Kidney (tissue), 14 donors: ENCODE data around the gene GARIN5B. TPM values are rescaled to one million over a fixed set of nuclear protein-coding genes. Genes with fewer than 3 reads are reported as not detected.
A peak's percentile ranks its signal among the peaks of the same experiment; 100 is the strongest.

Experiments used
- DNase-seq, 5 donors: peaks; one replicate each; pipeline ENCODE4 v3.0.0-alpha.2; 2013 to 2020
- FAIRE-seq: peaks from 2 replicates; lab custom pipeline; 2012; peaks lifted over from hg19 to GRCh38; lab: Jason Lieb, UNC
- H3K27ac ChIP-seq, 2 donors: one replicate each; pipeline ENCODE4 v1.7.0; 2013; ENCODE audit warnings: low read depth in 2 of 2, low read length in 2 of 2, inconsistent platforms in 1 of 2
- H3K27me3 ChIP-seq: one replicate; pipeline ENCODE4 v1.7.1; 2013; ENCODE audit warnings: low read length, inconsistent platforms; ENCODE audit not compliant: control insufficient read depth, insufficient read depth
- H3K36me3 ChIP-seq, 3 donors: one replicate each; pipeline versions ENCODE4 v1.7.0 to v1.7.1; 2013; ENCODE audit warnings: low read length in 3 of 3, control low read depth in 1 of 3, inconsistent platforms in 1 of 3; ENCODE audit not compliant: insufficient read depth in 3 of 3, control insufficient read depth in 2 of 3
- H3K4me1 ChIP-seq, 3 donors: one replicate each; pipeline versions ENCODE4 v1.7.0 to v1.7.1; 2013; ENCODE audit warnings: low read length in 3 of 3, inconsistent platforms in 1 of 3, low read depth in 1 of 3; ENCODE audit not compliant: control insufficient read depth in 2 of 3, insufficient read depth in 2 of 3
- H3K4me3 ChIP-seq, 3 donors: one replicate each; pipeline versions ENCODE4 v1.7.0 to v1.8.1; 2013; ENCODE audit warnings: low read length in 3 of 3, control low read depth in 1 of 3, inconsistent platforms in 1 of 3
- H3K9ac ChIP-seq, 3 donors: one replicate each; pipeline versions ENCODE4 v1.7.0 to v1.7.1; 2013; ENCODE audit warnings: low read length in 3 of 3, control low read depth in 1 of 3, inconsistent platforms in 1 of 3
- H3K9me3 ChIP-seq, 3 donors: one replicate each; pipeline versions ENCODE4 v1.7.0 to v1.7.1; 2013; ENCODE audit warnings: low read length in 3 of 3, control low read depth in 1 of 3, inconsistent platforms in 1 of 3; ENCODE audit not compliant: control insufficient read depth in 2 of 3, insufficient read depth in 1 of 3
- intact Hi-C: fragments of 100-400 bp; cut with DNase I; formaldehyde crosslinking; loops from one replicate; pipeline ENCODE4 v1.11.1; 2022
- polyA plus RNA-seq: library from polyadenylated mRNA; stranded (reverse); fragments of 350-450 nt; fragmentation: Illumina TruSeq; extraction: RNeasy Lipid Tissue Mini Kit (QIAGEN cat#74804); gene quantifications from one replicate; pipeline ENCODE4 v1.2.3, GENCODE V29; 2014; ENCODE audit warnings: low read depth, low replicate concordance; ENCODE audit not compliant: insufficient read depth
- total RNA-seq: library from RNA; stranded (reverse); fragmentation: NEBNext Ultra II Directional; extraction: Animal tissue kit (Norgen Biotek cat#: 25700); gene quantifications from one replicate; pipeline ENCODE4 v1.2.1, GENCODE V29; 2021
- TF ChIP-seq, protein P1 (sequence below): IDR thresholded peaks from 3 replicates; pipeline ENCODE4 v1.5.1; 2012; ENCODE audit warnings: mild to moderate bottlenecking, moderate library complexity, borderline replicate concordance; ENCODE audit not compliant: insufficient read depth; ENCODE audit errors: extremely low read depth
- donor health status: control.
- donor health status: control.
- donor health status: control.
- donor health status: control.
- donor health status: control.
- donor health status: DM: yes; HTN: yes; CAD: no.
- donor health status: Normal renal cell carcinoma (clear cell type).

Gene GARIN5B
- total and polyA plus RNA-seq, 2 donors from 2014 or later, result not detected

DNA sequence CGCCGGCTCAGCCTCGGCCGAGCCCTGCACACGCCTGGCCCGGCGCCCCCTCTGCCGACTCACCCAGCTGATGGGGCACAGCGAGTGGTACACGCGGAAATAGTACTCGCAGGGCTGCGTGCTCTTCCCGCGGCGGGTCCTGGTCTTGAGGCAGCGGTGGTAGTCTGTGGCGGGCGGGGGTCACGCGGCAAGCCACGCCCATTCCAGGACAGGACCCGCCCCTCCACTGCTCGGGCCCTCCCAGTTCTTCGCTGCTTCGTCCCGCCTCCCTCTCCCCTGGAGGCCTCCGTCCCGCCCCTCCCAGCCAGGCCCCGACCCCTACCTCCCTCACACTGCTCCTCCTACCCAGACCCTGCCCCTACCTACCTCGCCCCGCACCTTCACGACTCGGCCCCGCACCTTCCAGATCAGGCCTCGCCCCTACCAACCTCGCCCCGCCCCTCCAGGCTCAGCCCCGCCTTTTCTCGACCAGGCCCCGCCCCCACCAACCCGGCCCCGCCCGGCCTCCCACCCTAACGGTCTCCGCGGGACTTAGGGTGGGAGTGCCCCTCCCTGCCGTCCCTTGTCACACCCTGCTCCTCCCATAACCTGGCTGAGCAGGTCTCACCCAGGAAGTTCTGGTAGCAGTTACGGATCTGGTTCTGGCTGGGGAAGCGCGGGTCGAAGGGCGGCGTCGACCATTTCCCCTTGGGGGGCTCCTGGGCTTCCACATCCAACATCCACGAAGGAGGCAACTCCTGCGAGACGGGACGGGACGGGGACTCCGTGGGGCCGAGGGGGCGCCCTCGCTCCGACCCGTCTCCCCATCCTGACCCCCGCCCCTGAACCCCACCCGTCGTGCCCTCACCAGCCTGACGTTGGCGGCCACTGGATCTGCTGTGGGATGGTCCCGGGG, 9.0 kb downstream of the GARIN5B start:
- H3K27ac ChIP-seq, result no peak overlapping the region
- TF ChIP-seq, protein P1, sequence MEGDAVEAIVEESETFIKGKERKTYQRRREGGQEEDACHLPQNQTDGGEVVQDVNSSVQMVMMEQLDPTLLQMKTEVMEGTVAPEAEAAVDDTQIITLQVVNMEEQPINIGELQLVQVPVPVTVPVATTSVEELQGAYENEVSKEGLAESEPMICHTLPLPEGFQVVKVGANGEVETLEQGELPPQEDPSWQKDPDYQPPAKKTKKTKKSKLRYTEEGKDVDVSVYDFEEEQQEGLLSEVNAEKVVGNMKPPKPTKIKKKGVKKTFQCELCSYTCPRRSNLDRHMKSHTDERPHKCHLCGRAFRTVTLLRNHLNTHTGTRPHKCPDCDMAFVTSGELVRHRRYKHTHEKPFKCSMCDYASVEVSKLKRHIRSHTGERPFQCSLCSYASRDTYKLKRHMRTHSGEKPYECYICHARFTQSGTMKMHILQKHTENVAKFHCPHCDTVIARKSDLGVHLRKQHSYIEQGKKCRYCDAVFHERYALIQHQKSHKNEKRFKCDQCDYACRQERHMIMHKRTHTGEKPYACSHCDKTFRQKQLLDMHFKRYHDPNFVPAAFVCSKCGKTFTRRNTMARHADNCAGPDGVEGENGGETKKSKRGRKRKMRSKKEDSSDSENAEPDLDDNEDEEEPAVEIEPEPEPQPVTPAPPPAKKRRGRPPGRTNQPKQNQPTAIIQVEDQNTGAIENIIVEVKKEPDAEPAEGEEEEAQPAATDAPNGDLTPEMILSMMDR, result no peak
- no peaks in the 10 kb centered on the region for H3K9me3 ChIP-seq
- DNase-seq (peak; percentile 80 to 91 (median 82)), FAIRE-seq (no peak)
- H3K36me3 ChIP-seq, result no peaks in the 10 kb centered on the region
- H3K9ac ChIP-seq, result no peak overlapping the region
- peaks cover 15% of the 10 kb centered on the region for H3K27me3 ChIP-seq
- intact Hi-C loops, result no loop called here
- peak overlapping the region; percentile 26 to 37 (median 32) for H3K4me3 ChIP-seq
- H3K4me1 ChIP-seq, result peaks cover 0 to 6% (median 0%) of the 10 kb centered on the region in 3 donors

DNA sequence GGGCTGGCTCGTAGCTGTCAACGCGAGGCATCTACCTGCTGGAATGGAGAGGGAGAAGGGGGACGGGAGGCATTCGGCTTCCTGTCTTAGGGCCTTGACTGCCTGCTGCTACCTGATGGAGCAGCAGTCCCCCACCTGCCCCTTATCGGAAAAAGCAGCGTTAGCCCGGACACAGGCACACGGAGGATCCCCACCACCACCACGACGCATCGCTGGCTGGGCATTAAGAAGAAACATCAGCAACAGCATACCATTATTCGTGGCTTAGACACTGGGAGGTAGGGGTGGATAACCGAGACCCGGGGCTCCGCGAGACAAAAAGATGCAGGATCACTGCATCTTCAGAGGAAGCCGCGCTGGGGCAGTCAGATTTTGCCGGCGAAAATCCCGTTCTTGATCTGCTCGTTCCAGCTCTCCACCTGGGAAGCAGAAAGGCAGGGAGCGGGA, 9.7 kb downstream of the GARIN5B start:
- Histone ChIP-seq H3K27me3 (peaks cover 15% of the 10 kb centered on the region), H3K4me1 (peaks cover 0 to 6% (median 0%) of the 10 kb centered on the region in 3 donors), H3K4me3 (peak overlapping the region; percentile 16 to 37 (median 32)), H3K9me3 (no peaks in the 10 kb centered on the region), H3K9ac (no peak overlapping the region), H3K27ac (no peak overlapping the region), H3K36me3 (no peaks in the 10 kb centered on the region)
- DNase-seq (no peak), FAIRE-seq (no peak)
- intact Hi-C loops, result no loop called here
- TF ChIP-seq, protein P1, result no peak

DNA sequence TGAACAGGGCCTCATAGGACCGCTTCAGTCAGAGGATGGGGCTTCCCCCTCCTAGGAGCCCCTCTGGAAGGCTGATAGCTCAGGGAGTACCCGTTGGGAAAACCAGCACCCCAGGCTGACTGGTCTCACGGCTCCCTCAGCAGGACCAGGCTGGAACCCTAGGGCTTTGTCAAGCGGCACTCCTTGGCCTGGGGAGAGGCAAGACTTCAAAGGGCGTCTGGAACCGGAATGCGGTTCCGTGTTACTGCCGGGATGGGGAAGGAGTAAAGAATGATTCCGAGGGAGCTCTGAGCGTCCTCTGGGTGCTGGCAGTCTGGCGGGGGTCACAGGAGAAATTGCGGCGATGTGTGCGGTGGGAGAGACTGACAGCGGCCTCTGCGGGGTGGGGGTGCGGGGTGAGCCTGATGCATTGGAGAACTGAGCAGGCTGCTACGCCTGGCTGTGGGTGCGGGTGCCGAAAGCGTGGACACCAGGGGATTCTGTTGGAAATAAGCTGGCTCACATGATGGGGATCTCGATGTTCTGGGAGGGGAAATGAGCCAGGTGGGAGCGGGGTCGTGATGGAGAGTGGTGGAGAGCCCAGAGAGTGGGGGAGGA, 10.4 kb downstream of the GARIN5B start:
- DNase-seq, result no peak
- Histone ChIP-seq H3K4me3 (no peak overlapping the region), H3K27me3 (peaks cover 15% of the 10 kb centered on the region), H3K4me1 (peaks cover 0 to 6% (median 0%) of the 10 kb centered on the region in 3 donors), H3K9me3 (no peaks in the 10 kb centered on the region), H3K36me3 (no peaks in the 10 kb centered on the region), H3K27ac (no peak overlapping the region), H3K9ac (no peak overlapping the region)
- TF ChIP-seq, protein P1, result no peak
- FAIRE-seq, result no peak
- intact Hi-C loops, result no loop called here
